GM12801 (cell line): Measurements from ENCODE around the gene TMEM45A.

Experiments
- TF ChIP-seq, protein P1 (sequence below): IDR thresholded peaks from one replicate; pipeline ENCODE4 v1.5.1; 2011; ENCODE audit warnings: control low read depth; ENCODE audit not compliant: insufficient read length; ENCODE audit errors: extremely low read depth

TMEM45A gene

DNA sequence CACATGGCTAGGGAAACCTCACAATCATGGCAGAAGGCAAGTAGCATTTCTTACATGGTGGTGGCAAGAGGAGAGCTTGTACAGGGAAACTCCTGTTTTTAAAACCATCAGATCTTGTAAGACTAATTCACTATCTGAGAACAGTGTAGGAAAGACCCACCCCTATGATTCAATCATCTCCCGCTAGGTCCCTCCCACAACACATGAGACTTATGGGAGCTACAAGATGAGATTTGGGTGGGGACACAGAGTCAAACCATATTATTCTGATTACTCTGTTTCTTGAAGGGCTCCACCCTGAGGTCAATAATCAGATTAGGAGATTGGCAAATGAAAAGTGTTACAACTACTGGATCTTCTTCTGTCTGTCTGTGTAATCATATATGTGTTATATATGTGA, 21.5 kb upstream of the TMEM45A start:
- TF ChIP-seq, protein P1, sequence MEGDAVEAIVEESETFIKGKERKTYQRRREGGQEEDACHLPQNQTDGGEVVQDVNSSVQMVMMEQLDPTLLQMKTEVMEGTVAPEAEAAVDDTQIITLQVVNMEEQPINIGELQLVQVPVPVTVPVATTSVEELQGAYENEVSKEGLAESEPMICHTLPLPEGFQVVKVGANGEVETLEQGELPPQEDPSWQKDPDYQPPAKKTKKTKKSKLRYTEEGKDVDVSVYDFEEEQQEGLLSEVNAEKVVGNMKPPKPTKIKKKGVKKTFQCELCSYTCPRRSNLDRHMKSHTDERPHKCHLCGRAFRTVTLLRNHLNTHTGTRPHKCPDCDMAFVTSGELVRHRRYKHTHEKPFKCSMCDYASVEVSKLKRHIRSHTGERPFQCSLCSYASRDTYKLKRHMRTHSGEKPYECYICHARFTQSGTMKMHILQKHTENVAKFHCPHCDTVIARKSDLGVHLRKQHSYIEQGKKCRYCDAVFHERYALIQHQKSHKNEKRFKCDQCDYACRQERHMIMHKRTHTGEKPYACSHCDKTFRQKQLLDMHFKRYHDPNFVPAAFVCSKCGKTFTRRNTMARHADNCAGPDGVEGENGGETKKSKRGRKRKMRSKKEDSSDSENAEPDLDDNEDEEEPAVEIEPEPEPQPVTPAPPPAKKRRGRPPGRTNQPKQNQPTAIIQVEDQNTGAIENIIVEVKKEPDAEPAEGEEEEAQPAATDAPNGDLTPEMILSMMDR, result no peak

DNA sequence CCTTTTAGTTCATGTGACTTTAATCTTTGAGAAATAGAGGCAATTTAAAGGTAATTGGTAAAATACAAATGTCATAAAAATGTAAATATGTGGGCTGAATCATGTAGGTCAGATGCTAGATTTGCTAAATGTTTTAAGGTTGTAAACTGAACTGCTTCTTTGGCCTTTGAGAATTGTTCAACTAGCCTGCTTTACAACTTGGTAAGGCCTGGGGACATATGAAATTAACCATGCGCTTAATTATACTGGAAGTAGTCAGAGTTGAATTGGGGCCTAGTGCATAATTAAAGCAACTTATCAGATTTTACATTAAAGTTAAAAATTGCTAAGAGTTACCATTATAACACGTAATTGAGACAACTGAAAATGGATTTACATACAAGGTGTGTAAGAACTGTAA, 21.0 kb upstream of the TMEM45A start:
- TF ChIP-seq, protein P1, result no peak

DNA sequence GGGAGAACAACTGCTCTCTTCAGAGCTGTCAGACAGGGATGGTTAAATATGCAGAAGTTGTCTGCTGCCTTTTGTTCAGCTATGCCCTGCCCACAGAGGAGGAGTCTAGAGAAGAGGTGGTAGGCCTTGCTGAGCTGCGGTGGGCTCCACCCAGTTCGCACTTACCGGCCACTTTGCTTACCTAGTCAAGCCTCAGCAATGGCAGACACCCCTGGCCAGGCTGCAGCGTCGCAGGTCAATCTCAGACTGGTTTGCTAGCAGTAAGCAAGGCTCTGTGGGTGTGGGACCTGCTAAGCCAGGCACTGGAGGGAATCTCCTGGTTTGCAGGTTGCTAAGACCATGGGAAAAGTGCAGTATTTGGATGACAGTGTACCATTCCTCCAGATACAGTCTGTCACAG, 12.3 kb upstream of the TMEM45A start:
- TF ChIP-seq, protein P1, result no peak

DNA sequence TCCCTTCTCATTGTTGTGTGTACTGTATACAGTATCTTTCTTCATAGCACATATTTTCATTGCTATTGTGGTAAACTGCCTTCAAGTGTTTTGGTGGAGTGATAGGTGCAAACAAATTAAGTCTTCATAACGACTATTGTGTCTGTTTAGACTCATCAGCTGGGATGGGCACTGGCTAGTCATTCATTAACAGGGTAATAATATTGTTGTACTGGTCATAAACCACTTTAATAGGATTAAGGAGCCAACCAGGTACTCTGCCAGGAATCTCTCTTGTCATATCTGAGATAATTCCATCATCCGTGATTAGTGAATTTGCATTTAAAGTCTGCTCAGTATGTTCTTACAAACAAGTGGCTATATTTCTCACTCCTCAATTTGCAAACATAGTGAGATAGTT, 10.2 kb upstream of the TMEM45A start:
- TF ChIP-seq, protein P1, result no peak

DNA sequence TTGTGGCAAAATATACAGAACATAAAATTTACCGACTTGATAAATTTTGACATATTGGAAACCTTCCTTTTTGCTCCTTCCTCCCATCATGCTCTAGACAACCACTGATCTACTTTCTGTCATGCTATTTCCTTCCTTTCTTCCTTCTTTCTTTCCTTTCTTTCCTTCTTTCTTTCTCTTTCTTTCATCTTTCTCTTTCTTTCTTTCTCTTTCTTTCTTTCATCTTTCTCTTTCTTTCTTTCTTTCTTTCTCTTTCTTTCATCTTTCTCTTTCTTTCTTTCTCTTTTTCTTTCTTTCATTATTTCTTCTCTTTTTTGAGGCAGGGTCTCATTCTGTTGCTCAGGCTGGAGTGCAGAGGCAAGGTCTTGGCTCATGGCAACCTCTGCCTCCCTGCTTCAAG, 8.9 kb upstream of the TMEM45A start:
- TF ChIP-seq, protein P1, result no peak

DNA sequence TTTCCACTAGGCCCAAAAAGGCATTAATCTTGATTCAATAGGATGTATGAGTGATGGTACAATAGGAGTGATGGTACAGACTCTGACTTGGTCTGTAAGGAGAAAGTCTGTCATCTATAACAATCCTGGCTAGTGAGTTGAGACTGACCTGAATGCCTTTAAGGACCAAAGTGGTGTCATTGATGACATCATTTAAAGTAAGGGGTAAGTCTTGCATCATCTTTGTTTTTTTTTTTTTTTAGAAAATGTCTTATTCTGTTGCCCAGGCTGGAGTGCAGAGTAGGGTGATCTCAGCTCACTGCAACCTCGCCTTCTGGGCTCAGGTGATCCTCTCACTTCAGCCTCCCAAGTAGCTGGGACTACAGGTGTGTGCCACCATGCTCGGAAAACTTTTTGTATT, 5.6 kb upstream of the TMEM45A start:
- TF ChIP-seq, protein P1, result no peak

DNA sequence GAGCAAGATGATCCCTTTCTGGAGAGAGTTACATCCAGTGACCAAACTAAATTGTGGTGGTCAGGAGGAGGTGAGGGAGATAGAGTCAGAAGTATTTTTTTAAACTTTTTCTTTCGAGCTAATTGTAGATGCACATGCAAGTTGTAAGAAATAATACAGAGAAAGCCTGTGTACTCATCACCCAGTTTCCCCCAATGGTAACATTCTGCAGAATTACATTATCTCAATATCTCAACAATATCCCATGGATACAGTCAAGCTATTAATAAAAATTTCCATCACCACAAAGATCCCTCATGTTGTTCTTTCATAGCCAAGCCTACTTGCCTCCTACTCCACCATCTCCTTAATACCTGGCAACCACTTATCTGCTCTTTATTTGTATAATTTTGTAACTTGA, 3.3 kb upstream of the TMEM45A start:
- TF ChIP-seq, protein P1, result no peak

DNA sequence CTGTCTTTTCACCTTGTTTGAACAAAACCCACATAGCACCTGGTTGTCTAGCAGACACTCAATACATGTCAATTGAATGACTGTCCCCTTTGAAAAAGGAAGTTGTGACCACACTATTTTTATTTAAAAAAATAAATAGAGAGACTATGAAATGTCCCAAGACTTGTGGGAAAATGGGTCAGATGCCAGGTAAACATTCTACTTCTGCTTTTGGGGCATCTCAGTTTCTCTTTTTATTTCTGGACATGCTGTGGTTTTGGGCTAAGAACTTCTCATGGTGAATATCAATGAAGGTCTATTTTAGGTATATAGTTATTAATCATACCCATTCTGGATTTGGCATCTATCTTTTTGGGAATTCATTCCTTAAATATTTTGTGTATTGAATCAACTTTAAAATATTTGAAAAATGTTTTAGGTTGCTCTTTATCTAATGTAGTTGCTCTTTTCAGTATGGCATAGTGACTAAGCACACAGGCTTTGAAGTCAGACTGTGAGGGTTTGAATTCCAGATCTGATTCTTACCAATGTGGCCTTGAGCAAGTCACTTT, 4.4 kb downstream of the TMEM45A start:
- TF ChIP-seq, protein P1, result no peak
